ENCODE results near the gene PRUNE2. TPM values are rescaled to one million over a fixed set of nuclear protein-coding genes. Genes with fewer than 3 reads are reported as not detected.

Gene PRUNE2
- total RNA-seq, 4 donors from 2014 or later: 3.6 to 16.2 (median 6.4) TPM

GRCh38 chr9:76894198-76894597 is 11.7 kb downstream of the PRUNE2 start:
- H3K4me3 ChIP-seq: no peak overlapping the region
- H3K36me3 ChIP-seq: no peaks in the 10 kb centered on the region
- WGBS: 69% methylated on average over 5 of the region's 5 CpGs
- TF ChIP-seq POLR2A (IDR thresholded peaks at IDR 0.05): no peak
- TF ChIP-seq POLR2AphosphoS5 (IDR thresholded peaks at IDR 0.05): no peak
- no peak for TF ChIP-seq CTCF (IDR thresholded peaks at IDR 0.05)
- TF ChIP-seq EP300 (IDR thresholded peaks at IDR 0.05): no peak
- peak overlapping the region; percentile 8 for H3K27ac ChIP-seq
- H3K4me1 ChIP-seq: no peaks in the 10 kb centered on the region
- H3K27me3 ChIP-seq: peaks cover 2% of the 10 kb centered on the region
- no peak for DNase-seq (ENCODE audit: low spot score in 2 of 2)
- no peaks in the 10 kb centered on the region for H3K9me3 ChIP-seq

GRCh38 chr9:76893395-76893932 is 12.4 kb downstream of the PRUNE2 start:
- Histone ChIP-seq H3K27me3 (no peaks in the 10 kb centered on the region), H3K36me3 (no peaks in the 10 kb centered on the region), H3K4me1 (no peaks in the 10 kb centered on the region), H3K27ac (peak overlapping the region; percentile 8), H3K4me3 (no peak overlapping the region), H3K9me3 (no peaks in the 10 kb centered on the region)
- 56% methylated on average over 4 of the region's 4 CpGs for WGBS
- DNase-seq (ENCODE audit: low spot score in 2 of 2): no peak
- no peak for TF ChIP-seq CTCF (IDR thresholded peaks at IDR 0.05)
- TF ChIP-seq POLR2AphosphoS5 (IDR thresholded peaks at IDR 0.05): no peak
- TF ChIP-seq EP300 (IDR thresholded peaks at IDR 0.05): peak; percentile 88
- no peak for TF ChIP-seq POLR2A (IDR thresholded peaks at IDR 0.05)

- H3K9me3 ChIP-seq: no peaks in the 10 kb centered on the region
- H3K36me3 ChIP-seq: no peaks in the 10 kb centered on the region
- no peak overlapping the region for H3K4me3 ChIP-seq
- H3K27me3 ChIP-seq: no peaks in the 10 kb centered on the region
- no peak overlapping the region for H3K27ac ChIP-seq
- no peaks in the 10 kb centered on the region for H3K4me1 ChIP-seq
- 90% methylated on average over 5 of the region's 5 CpGs for WGBS
- DNase-seq (ENCODE audit: low spot score in 2 of 2): no peak
- TF ChIP-seq POLR2AphosphoS5 (IDR thresholded peaks at IDR 0.05) (no peak), POLR2A (IDR thresholded peaks at IDR 0.05) (no peak)
Observed at GRCh38 chr9:76891874-76892273, 14.0 kb downstream of the PRUNE2 start.

GRCh38 chr9:76891279-76891678 is 14.6 kb downstream of the PRUNE2 start:
- Histone ChIP-seq H3K4me3 (no peak overlapping the region), H3K9me3 (no peaks in the 10 kb centered on the region), H3K36me3 (no peaks in the 10 kb centered on the region), H3K4me1 (no peaks in the 10 kb centered on the region), H3K27ac (no peak overlapping the region), H3K27me3 (no peaks in the 10 kb centered on the region)
- TF ChIP-seq POLR2AphosphoS5 (IDR thresholded peaks at IDR 0.05) (no peak), EP300 (IDR thresholded peaks at IDR 0.05) (no peak), CTCF (IDR thresholded peaks at IDR 0.05) (no peak), POLR2A (IDR thresholded peaks at IDR 0.05) (no peak)
- DNase-seq (ENCODE audit: low spot score in 2 of 2): no peak
- 92% methylated on average over 5 of the region's 5 CpGs for WGBS

- no peaks in the 10 kb centered on the region for H3K27me3 ChIP-seq
- H3K4me1 ChIP-seq: no peaks in the 10 kb centered on the region
- H3K36me3 ChIP-seq: no peaks in the 10 kb centered on the region
- no peaks in the 10 kb centered on the region for H3K9me3 ChIP-seq
- H3K4me3 ChIP-seq: no peak overlapping the region
- no peak for TF ChIP-seq CTCF (IDR thresholded peaks at IDR 0.05)
- TF ChIP-seq POLR2A (IDR thresholded peaks at IDR 0.05): no peak
- no peak for TF ChIP-seq EP300 (IDR thresholded peaks at IDR 0.05)
- no peak for TF ChIP-seq POLR2AphosphoS5 (IDR thresholded peaks at IDR 0.05)
- 90% methylated on average over 7 of the region's 7 CpGs for WGBS
- DNase-seq (ENCODE audit: low spot score in 2 of 2): no peak
- no peak overlapping the region for H3K27ac ChIP-seq
Observed at GRCh38 chr9:76887951-76888350, 18.0 kb downstream of the PRUNE2 start.
